Neuronal stem cell (in vitro differentiated cells): ENCODE measurements around the gene EIF4E1B.

ENCODE experiments used
- DNase-seq: peaks from one replicate; pipeline ENCODE4 v3.0.0-alpha.2; 2013; ENCODE audit warnings: low spot score
- H2AFZ ChIP-seq: one replicate; pipeline ENCODE4 v1.6.1; 2013; ENCODE audit warnings: mild to moderate bottlenecking, low read length, inconsistent platforms
- H2AK5ac ChIP-seq: 2 replicates; pipeline ENCODE4 v1.6.1; 2013; ENCODE audit warnings: low read depth, mild to moderate bottlenecking, inconsistent platforms, low read length, moderate library complexity, mixed read lengths
- H2BK120ac ChIP-seq: 2 replicates; pipeline ENCODE4 v1.6.1; 2013; ENCODE audit warnings: low read depth, mild to moderate bottlenecking, inconsistent platforms, low read length, moderate library complexity, mixed read lengths
- H2BK12ac ChIP-seq: one replicate; pipeline ENCODE4 v1.6.1; 2013; ENCODE audit warnings: low read length, inconsistent platforms
- H2BK15ac ChIP-seq: 2 replicates; pipeline ENCODE4 v1.6.1; 2013; ENCODE audit warnings: mild to moderate bottlenecking, low read length, inconsistent platforms, mixed read lengths
- H2BK5ac ChIP-seq: one replicate; pipeline ENCODE4 v1.6.1; 2013; ENCODE audit warnings: inconsistent platforms, mild to moderate bottlenecking, low read length, moderate library complexity
- H3K14ac ChIP-seq: one replicate; pipeline ENCODE4 v1.6.1; 2013; ENCODE audit warnings: low read length, inconsistent platforms
- H3K18ac ChIP-seq: 2 replicates; pipeline ENCODE4 v1.6.1; 2013; ENCODE audit warnings: low read length, inconsistent platforms
- H3K23ac ChIP-seq: 2 replicates; pipeline ENCODE4 v1.6.1; 2013; ENCODE audit warnings: low read depth, mild to moderate bottlenecking, mixed read lengths, low read length, inconsistent platforms; ENCODE audit not compliant: poor library complexity
- H3K27ac ChIP-seq: replicated peaks from 3 replicates; pipeline ENCODE4 v1.5.1; 2013; ENCODE audit warnings: low read length, inconsistent platforms
- H3K27me3 ChIP-seq, 3 experiments: 2 replicates each; pipeline ENCODE4 v1.6.1; 2013; ENCODE audit warnings: low read length in 3 of 3, mild to moderate bottlenecking in 2 of 3, inconsistent platforms in 1 of 3, low read depth in 1 of 3, mixed read lengths in 1 of 3, moderate library complexity in 1 of 3; ENCODE audit not compliant: control insufficient read depth in 3 of 3, insufficient read depth in 3 of 3
- H3K36me3 ChIP-seq, 2 donors: replicated peaks in 1 of 2; 2 replicates each; pipeline ENCODE4 v1.6.1; 2013; ENCODE audit warnings: low read length in 2 of 2; ENCODE audit not compliant: control insufficient read depth in 2 of 2, insufficient read depth in 2 of 2
- H3K4ac ChIP-seq: 2 replicates; pipeline ENCODE4 v1.6.1; 2013; ENCODE audit warnings: inconsistent platforms, mild to moderate bottlenecking, low read length, moderate library complexity
- H3K4me1 ChIP-seq, 2 donors: 1 replicate in 1 of 2; 2 replicates in 1 of 2; pipeline ENCODE4 v1.6.1; 2013; ENCODE audit warnings: low read length in 2 of 2, low read depth in 1 of 2; ENCODE audit not compliant: control insufficient read depth in 2 of 2, insufficient read depth in 1 of 2
- H3K4me2 ChIP-seq: one replicate; pipeline ENCODE4 v1.6.1; 2013; ENCODE audit warnings: mild to moderate bottlenecking, low read length, inconsistent platforms; ENCODE audit not compliant: insufficient read depth, poor library complexity, severe bottlenecking
- H3K4me3 ChIP-seq, 2 donors: 2 replicates each; pipeline ENCODE4 v1.5.1; 2013; ENCODE audit warnings: low read length in 2 of 2, mild to moderate bottlenecking in 2 of 2, inconsistent platforms in 1 of 2, moderate library complexity in 1 of 2
- H3K79me1 ChIP-seq: one replicate; pipeline ENCODE4 v1.6.1; 2013; ENCODE audit warnings: low read depth, mild to moderate bottlenecking, inconsistent platforms, low read length, moderate library complexity
- H3K9ac ChIP-seq: one replicate; pipeline ENCODE4 v1.6.1; 2013; ENCODE audit warnings: mild to moderate bottlenecking, low read depth, low read length, inconsistent platforms; ENCODE audit not compliant: poor library complexity
- H3K9me3 ChIP-seq, 2 donors: replicated peaks in 1 of 2; 2 replicates each; pipeline versions ENCODE3 to v1.6.1; 2013; ENCODE audit warnings: low read length in 2 of 2, mild to moderate bottlenecking in 2 of 2, inconsistent platforms in 1 of 2, low read depth in 1 of 2, mixed read lengths in 1 of 2, moderate library complexity in 1 of 2; ENCODE audit not compliant: control insufficient read depth in 2 of 2, insufficient read depth in 1 of 2
- H4K8ac ChIP-seq: one replicate; pipeline ENCODE4 v1.6.1; 2013; ENCODE audit warnings: low read depth, mild to moderate bottlenecking, inconsistent platforms, low read length, moderate library complexity
- H4K91ac ChIP-seq: one replicate; pipeline ENCODE4 v1.6.1; 2013; ENCODE audit warnings: low read length, low read depth, mild to moderate bottlenecking, inconsistent platforms; ENCODE audit not compliant: poor library complexity
- WGBS, 2 donors: extraction: QIAGEN DNeasy Blood & Tissue Kit; methylation state at CpG; one replicate each; pipeline ENCODE4 v1.1.7; 2013; ENCODE audit warnings: missing lambda C conversion rate in 2 of 2, mixed read lengths in 1 of 2; ENCODE audit not compliant: insufficient read length in 2 of 2, insufficient replicate concordance in 1 of 2; ENCODE audit errors: extremely low coverage in 2 of 2; 5-methylcytosine and 5-hydroxymethylcytosine counted together

The EIF4E1B gene

DNA sequence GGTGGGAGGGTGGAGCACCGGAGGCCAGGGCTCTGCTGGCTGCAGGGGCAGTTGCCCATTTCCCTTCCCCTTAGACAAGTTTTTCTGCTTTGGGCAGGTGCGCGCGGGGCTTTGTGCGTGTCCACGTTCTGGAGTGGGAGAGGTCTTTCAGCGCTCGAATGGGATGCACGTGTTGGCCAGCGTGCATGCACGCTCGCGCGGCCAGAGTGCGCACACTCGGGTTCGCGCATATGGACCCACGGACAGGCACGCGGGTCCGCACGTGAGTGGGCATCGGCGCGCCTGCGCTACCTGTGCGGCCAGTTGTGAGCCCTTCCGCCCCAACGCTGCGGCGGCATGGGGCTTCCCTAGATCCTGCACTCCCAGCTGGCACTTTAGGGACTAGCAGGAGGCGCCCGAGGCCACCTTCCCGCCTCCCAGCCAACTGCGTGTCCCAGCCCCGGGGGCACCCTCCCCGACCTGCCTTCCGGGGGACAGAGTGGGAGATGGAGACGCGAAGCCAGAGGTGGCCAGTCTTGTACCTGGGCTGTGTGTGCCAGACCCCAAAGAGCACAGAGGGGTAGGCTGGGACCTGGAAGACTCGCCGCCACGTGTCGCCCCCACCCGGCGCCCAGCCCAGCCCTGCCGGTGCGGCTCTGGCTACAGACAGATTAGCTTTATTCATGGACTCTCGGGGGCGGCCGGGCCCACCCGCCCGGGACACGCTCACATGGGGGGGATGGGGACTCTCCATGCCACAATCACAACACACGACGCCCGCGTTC, 10.7 kb upstream of the EIF4E1B start:
- H3K9ac ChIP-seq = peak overlapping the region; percentile 9
- peak overlapping the region; percentile 71 for H3K14ac ChIP-seq
- H3K23ac ChIP-seq = peak overlapping the region; percentile 93
- H4K8ac ChIP-seq = peak overlapping the region; percentile 82
- peaks cover 14 to 84% (median 49%) of the 10 kb centered on the region in 3 experiments for H3K27me3 ChIP-seq
- no peaks in the 10 kb centered on the region for H3K36me3 ChIP-seq
- H2AK5ac ChIP-seq = peak overlapping the region; percentile 60
- peak overlapping the region; percentile 46 for H3K4ac ChIP-seq
- peak overlapping the region; percentile 48 for H3K4me2 ChIP-seq
- H3K79me1 ChIP-seq = no peaks in the 10 kb centered on the region
- H2AFZ ChIP-seq = peak overlapping the region; percentile 65
- H4K91ac ChIP-seq = no peak overlapping the region
- H3K18ac ChIP-seq = peak overlapping the region; percentile 84
- DNase-seq = no peak
- peaks cover 0 to 6% of the 10 kb centered on the region in 2 donors for H3K9me3 ChIP-seq
- peak overlapping the region; percentile 78 for H2BK15ac ChIP-seq
- H2BK5ac ChIP-seq = no peak overlapping the region
- H2BK12ac ChIP-seq = no peak overlapping the region
- no peak overlapping the region for H3K27ac ChIP-seq
- H2BK120ac ChIP-seq = no peak overlapping the region
- H3K4me1 ChIP-seq = peaks cover 8 to 23% of the 10 kb centered on the region in 2 donors
- WGBS, 2 donors = no CpG with 5 or more reads among the region's 59 CpGs
- peak overlapping the region in 1 of 2 donors; percentile 64 for H3K4me3 ChIP-seq

GRCh38 chr5:176620333-176620981, 10.0 kb upstream of the EIF4E1B start:
- Histone ChIP-seq H3K9me3 (peaks cover 0 to 6% of the 10 kb centered on the region in 2 donors), H3K14ac (no peak overlapping the region), H3K27ac (no peak overlapping the region), H3K4me2 (peak overlapping the region; percentile 33), H2BK5ac (peak overlapping the region; percentile 75), H3K4me1 (peaks cover 8 to 23% of the 10 kb centered on the region in 2 donors), H3K9ac (peak overlapping the region; percentile 21), H3K4me3 (no peak overlapping the region), H3K18ac (peak overlapping the region; percentile 57), H2AFZ (peak overlapping the region; percentile 65), H2BK12ac (peak overlapping the region; percentile 90), H3K4ac (no peak overlapping the region), H4K8ac (no peak overlapping the region), H2BK15ac (peak overlapping the region; percentile 81), H2BK120ac (no peak overlapping the region), H2AK5ac (peak overlapping the region; percentile 75), H3K79me1 (no peaks in the 10 kb centered on the region), H3K36me3 (no peaks in the 10 kb centered on the region), H3K27me3 (peaks cover 14 to 85% (median 51%) of the 10 kb centered on the region in 3 experiments), H4K91ac (no peak overlapping the region), H3K23ac (no peak overlapping the region)
- WGBS, 2 donors = no CpG with 5 or more reads among the region's 32 CpGs
- DNase-seq = no peak

DNA sequence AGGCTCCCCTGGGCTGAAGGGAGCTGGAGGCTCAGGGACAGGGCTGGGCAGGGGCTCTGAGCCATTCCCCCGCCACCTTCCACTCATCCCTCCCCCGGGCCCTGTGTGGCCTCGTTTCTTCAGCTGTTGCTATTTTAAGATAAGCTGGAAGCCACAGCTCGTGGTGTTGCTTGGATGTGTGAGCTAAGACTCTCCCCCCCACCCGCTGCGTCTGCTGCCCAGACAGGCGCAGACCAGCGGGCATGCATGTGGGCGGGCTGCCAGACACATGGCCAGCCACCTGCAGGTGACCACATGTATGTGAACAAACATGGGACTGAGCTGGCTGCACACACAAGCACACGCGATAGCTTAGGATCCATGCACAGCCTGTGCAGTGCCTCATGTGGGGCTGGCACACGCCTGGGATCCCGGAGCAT, 8.8 kb upstream of the EIF4E1B start:
- H3K27me3 ChIP-seq = peaks cover 14 to 91% (median 47%) of the 10 kb centered on the region in 3 experiments
- no peaks in the 10 kb centered on the region for H3K79me1 ChIP-seq
- H3K36me3 ChIP-seq = no peaks in the 10 kb centered on the region
- H3K4me1 ChIP-seq = peaks cover 8 to 23% of the 10 kb centered on the region in 2 donors
- H3K4ac ChIP-seq = no peak overlapping the region
- no peak overlapping the region for H3K14ac ChIP-seq
- H3K4me2 ChIP-seq = no peak overlapping the region
- peaks cover 0 to 6% of the 10 kb centered on the region in 2 donors for H3K9me3 ChIP-seq
- H2BK120ac ChIP-seq = no peak overlapping the region
- peak overlapping the region; percentile 54 for H2BK15ac ChIP-seq
- no peak overlapping the region for H4K91ac ChIP-seq
- no peak overlapping the region for H2BK5ac ChIP-seq
- no peak overlapping the region for H3K23ac ChIP-seq
- no CpG with 5 or more reads among the region's 13 CpGs for WGBS, 2 donors
- peak overlapping the region; percentile 19 for H3K18ac ChIP-seq
- no peak overlapping the region for H2AFZ ChIP-seq
- H3K9ac ChIP-seq = no peak overlapping the region
- H4K8ac ChIP-seq = no peak overlapping the region
- peak overlapping the region in 1 of 2 donors; percentile 62 for H3K4me3 ChIP-seq
- no peak overlapping the region for H3K27ac ChIP-seq
- no peak overlapping the region for H2AK5ac ChIP-seq
- DNase-seq = no peak
- H2BK12ac ChIP-seq = no peak overlapping the region

GRCh38 chr5:176624142-176624541, 6.3 kb upstream of the EIF4E1B start:
- Histone ChIP-seq H3K4me2 (no peak overlapping the region), H3K27ac (no peak overlapping the region), H2BK15ac (no peak overlapping the region), H3K4me3 (no peak overlapping the region), H3K9me3 (peaks cover 0 to 5% of the 10 kb centered on the region in 2 donors), H3K9ac (peak overlapping the region; percentile 44), H2BK5ac (no peak overlapping the region), H3K4me1 (peaks cover 3 to 15% of the 10 kb centered on the region in 2 donors), H2BK120ac (no peak overlapping the region), H4K8ac (no peak overlapping the region), H4K91ac (no peak overlapping the region), H3K23ac (no peak overlapping the region), H3K14ac (no peak overlapping the region), H2AFZ (no peak overlapping the region), H3K79me1 (no peaks in the 10 kb centered on the region), H2AK5ac (peak overlapping the region; percentile 79), H3K4ac (no peak overlapping the region), H3K18ac (no peak overlapping the region), H2BK12ac (no peak overlapping the region), H3K36me3 (no peaks in the 10 kb centered on the region), H3K27me3 (peaks cover 12 to 94% (median 46%) of the 10 kb centered on the region in 3 experiments)
- no CpG with 5 or more reads among the region's 4 CpGs for WGBS, 2 donors
- no peak for DNase-seq
